Measurements from ENCODE around the gene HACE1.

HACE1 gene

GRCh38 chr6:104887350-104887749 lies 27.6 kb upstream of the HACE1 start:
- TF ChIP-seq CTCF (IDR thresholded peaks at IDR 0.05; ENCODE audit: low read depth, low read length), result no peak
- peak; percentile 22 to 43 for DNase-seq (ENCODE audit: low read depth in 2 of 2)

GRCh38 chr6:104885518-104886043 lies 25.9 kb upstream of the HACE1 start:
- H3K4me3 ChIP-seq (replicated peaks in 1 of 2; ENCODE audit: low read depth in 2 of 2, low read length in 2 of 2), result no peak overlapping the region
- TF ChIP-seq CTCF (IDR thresholded peaks at IDR 0.05; ENCODE audit: low read depth, low read length), result no peak
- DNase-seq (ENCODE audit: low read depth in 2 of 2), result no peak

More at GRCh38 chr6:104887350-104887749, 27.6 kb upstream of the HACE1 start:
- no peak overlapping the region for H3K4me3 ChIP-seq (replicated peaks in 1 of 2; ENCODE audit: low read depth in 2 of 2, low read length in 2 of 2)

- no peak for DNase-seq (ENCODE audit: low read depth in 2 of 2)
- H3K4me3 ChIP-seq (replicated peaks in 1 of 2; ENCODE audit: low read depth in 2 of 2, low read length in 2 of 2), result no peak overlapping the region
- TF ChIP-seq CTCF (IDR thresholded peaks at IDR 0.05; ENCODE audit: low read depth, low read length), result no peak
Observed at GRCh38 chr6:104884867-104885517, 25.3 kb upstream of the HACE1 start.

GRCh38 chr6:104881964-104882668 lies 22.4 kb upstream of the HACE1 start:
- TF ChIP-seq CTCF (IDR thresholded peaks at IDR 0.05; ENCODE audit: low read depth, low read length), result no peak

GRCh38 chr6:104862456-104862855 lies 2.7 kb upstream of the HACE1 start:
- no peak for TF ChIP-seq CTCF (IDR thresholded peaks at IDR 0.05; ENCODE audit: low read depth, low read length)
- no peak overlapping the region for H3K4me3 ChIP-seq (replicated peaks in 1 of 2; ENCODE audit: low read depth in 2 of 2, low read length in 2 of 2)
- no peak for DNase-seq (ENCODE audit: low read depth in 2 of 2)

More at GRCh38 chr6:104881964-104882668, 22.4 kb upstream of the HACE1 start:
- H3K4me3 ChIP-seq (replicated peaks in 1 of 2; ENCODE audit: low read depth in 2 of 2, low read length in 2 of 2), result no peak overlapping the region
- no peak for DNase-seq (ENCODE audit: low read depth in 2 of 2)

- DNase-seq (ENCODE audit: low read depth in 2 of 2), result no peak
- peak overlapping the region; percentile 81 to 88 for H3K4me3 ChIP-seq (replicated peaks in 1 of 2; ENCODE audit: low read depth in 2 of 2, low read length in 2 of 2)
- TF ChIP-seq CTCF (IDR thresholded peaks at IDR 0.05; ENCODE audit: low read depth, low read length), result no peak
Observed at GRCh38 chr6:104860221-104860620, 502 bp upstream of the HACE1 start.

Measured in cardiac fibroblast (primary cell).